Esophagus (tissue), 2 donors: ENCODE results near the gene HDAC4. TPM values are rescaled to one million over a fixed set of nuclear protein-coding genes. Genes with fewer than 3 reads are reported as not detected.

Experiments used
- H3K27ac ChIP-seq, 2 donors: one replicate each; pipeline ENCODE4 v1.5.1; 2013; ENCODE audit warnings: low read depth in 2 of 2, mild to moderate bottlenecking in 2 of 2, inconsistent platforms in 1 of 2, low read length in 1 of 2, moderate library complexity in 1 of 2
- H3K27me3 ChIP-seq, 2 donors: one replicate each; pipeline ENCODE4 v1.6.1; 2013; ENCODE audit warnings: low read length in 2 of 2, control low read depth in 1 of 2, mild to moderate bottlenecking in 1 of 2; ENCODE audit not compliant: insufficient read depth in 2 of 2, control insufficient read depth in 1 of 2
- H3K36me3 ChIP-seq, 2 donors: one replicate each; pipeline ENCODE4 v1.6.1; 2013; ENCODE audit warnings: low read length in 1 of 2; ENCODE audit not compliant: control insufficient read depth in 2 of 2, insufficient read depth in 2 of 2
- H3K4me1 ChIP-seq, 2 donors: one replicate each; pipeline ENCODE4 v1.6.1; 2013; ENCODE audit warnings: low read length in 1 of 2; ENCODE audit not compliant: control insufficient read depth in 2 of 2, insufficient read depth in 2 of 2
- H3K4me3 ChIP-seq, 2 donors: one replicate each; pipeline ENCODE4 v1.5.1; 2013; ENCODE audit warnings: low read length in 2 of 2, mild to moderate bottlenecking in 2 of 2, low read depth in 1 of 2, moderate library complexity in 1 of 2
- H3K9me3 ChIP-seq, 2 donors: one replicate each; pipeline ENCODE4 v1.6.1; 2013; ENCODE audit warnings: mild to moderate bottlenecking in 2 of 2, low read depth in 1 of 2, low read length in 1 of 2, moderate library complexity in 1 of 2; ENCODE audit not compliant: control insufficient read depth in 2 of 2, insufficient read depth in 1 of 2
- WGBS, 2 donors: extraction: QIAGEN DNeasy Blood & Tissue Kit; methylation state at CpG; one replicate each; pipeline ENCODE4 v1.1.7; 2013; 5-methylcytosine and 5-hydroxymethylcytosine counted together
- polyA plus RNA-seq, 2 donors: library from polyadenylated mRNA; stranded (reverse); fragments of 200-250 nt; gene quantifications; one replicate each; pipeline ENCODE4 v1.2.3, GENCODE V29; 2013
- donor health status: healthy with polysubstance abuse.
- donor health status: Bipolar disorder and iron deficiency.

HDAC4 gene
- polyA plus RNA-seq, 2 donors: 5.9 to 10.2 TPM

DNA sequence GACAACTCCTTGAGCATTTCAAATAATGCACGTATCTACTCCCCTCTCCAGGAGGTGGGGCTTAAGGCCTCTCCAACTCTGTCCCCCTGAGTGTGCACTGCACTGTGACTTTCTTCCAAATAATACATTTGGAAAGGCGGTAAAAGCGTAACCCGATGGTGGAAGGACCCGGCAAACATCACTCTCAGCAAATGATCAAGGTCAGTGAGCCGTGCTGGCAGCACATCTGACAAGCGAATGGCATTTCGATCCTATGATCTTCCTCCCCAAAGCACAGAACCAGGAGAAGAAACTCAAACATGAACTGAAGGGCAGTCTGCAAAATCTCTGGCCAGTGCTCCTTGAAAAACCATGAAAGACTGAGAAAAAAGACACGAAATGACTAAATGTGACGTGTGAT, 344.2 kb downstream of the HDAC4 start:
- Histone ChIP-seq H3K27ac (no peak overlapping the region), H3K36me3 (peaks cover 5 to 38% of the 10 kb centered on the region in 2 donors), H3K4me1 (no peaks in the 10 kb centered on the region), H3K4me3 (no peak overlapping the region), H3K9me3 (peaks cover 0 to 4% of the 10 kb centered on the region in 2 donors), H3K27me3 (no peaks in the 10 kb centered on the region)
- 96% methylated on average over 10 of the region's 10 CpGs for WGBS, 2 donors

DNA sequence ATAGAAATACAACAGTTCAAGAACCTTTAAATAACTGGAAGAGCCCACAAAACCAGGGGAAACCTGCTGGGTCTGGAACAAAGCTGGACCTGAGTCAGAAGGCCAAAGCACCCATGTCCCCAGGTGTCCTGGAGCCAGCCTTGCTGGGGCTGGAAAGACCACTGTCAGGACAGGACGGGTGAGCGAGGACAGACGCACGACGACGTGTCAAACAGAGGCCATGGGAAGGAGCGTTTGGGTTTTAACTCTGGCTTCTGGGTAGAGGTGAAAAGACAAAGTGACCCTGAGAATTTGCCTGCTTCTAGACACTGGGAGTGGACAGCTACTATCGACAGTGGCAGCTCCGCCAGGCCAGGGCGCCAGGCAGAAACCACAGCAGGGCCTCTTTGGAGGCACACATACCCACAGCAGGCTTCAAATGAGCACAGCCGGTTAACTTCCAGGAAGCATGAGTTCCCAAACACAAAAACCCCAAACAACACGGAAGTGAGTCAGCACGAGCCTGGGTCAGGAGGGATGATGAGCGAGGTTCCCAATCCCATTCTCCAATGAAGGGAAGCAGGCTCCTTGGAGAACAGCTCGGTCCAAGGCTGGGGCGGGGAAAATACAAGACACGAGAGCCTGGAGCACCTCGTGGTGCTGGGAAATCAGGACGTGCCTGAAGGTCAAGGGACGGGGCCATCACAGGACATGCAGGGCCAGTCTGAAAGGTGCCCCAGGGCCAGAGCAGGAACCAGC, 344.9 kb downstream of the HDAC4 start:
- H3K36me3 ChIP-seq: peaks cover 5 to 32% of the 10 kb centered on the region in 2 donors
- H3K4me3 ChIP-seq: no peak overlapping the region
- no peaks in the 10 kb centered on the region for H3K27me3 ChIP-seq
- H3K9me3 ChIP-seq: no peaks in the 10 kb centered on the region
- H3K27ac ChIP-seq: no peak overlapping the region
- WGBS, 2 donors: 89 to 92% methylated on average over 20 of the region's 20 CpGs
- H3K4me1 ChIP-seq: no peaks in the 10 kb centered on the region

GRCh38 chr2:239054921-239055320, 345.9 kb downstream of the HDAC4 start:
- WGBS, 2 donors: 97% methylated on average over 8 of the region's 8 CpGs
- H3K36me3 ChIP-seq: peaks cover 5 to 26% of the 10 kb centered on the region in 2 donors
- no peak overlapping the region for H3K4me3 ChIP-seq
- no peaks in the 10 kb centered on the region for H3K9me3 ChIP-seq
- H3K4me1 ChIP-seq: no peaks in the 10 kb centered on the region
- no peak overlapping the region for H3K27ac ChIP-seq
- no peaks in the 10 kb centered on the region for H3K27me3 ChIP-seq

DNA sequence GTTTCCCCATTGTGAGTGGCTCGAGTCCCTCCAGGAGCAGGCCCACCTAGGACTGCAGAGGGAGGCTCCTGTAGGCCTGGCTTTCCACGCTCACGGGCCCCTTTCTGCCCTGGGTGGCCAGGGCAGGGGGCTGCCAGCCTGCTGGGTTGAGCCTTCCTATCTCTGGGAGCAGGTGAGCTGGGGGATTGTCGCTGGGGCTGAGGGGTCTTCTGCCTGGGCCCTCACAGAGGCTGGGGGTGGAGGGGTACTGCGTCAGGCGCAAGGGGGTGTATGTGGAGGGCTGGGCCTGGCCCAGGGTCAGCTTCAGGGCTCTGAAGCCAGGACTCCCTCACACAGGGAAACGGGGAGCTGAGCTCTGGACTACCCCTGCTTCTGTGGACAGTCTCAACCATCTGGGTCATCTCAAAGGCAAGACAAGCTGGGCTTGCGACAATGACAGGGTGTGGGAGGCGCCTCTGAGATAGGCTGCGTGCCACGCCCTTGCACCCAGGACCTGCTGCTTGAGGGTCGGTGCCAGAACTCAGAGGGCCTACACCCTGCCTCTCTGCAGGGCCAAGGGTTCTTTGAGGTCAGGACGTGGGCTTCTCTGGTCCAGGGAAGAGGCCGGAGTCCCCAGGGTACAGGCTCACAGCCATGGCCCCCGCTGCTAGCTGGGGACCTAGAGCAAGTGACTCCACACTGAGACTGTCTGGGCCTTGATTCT, 346.9 kb downstream of the HDAC4 start:
- WGBS, 2 donors: 93 to 95% methylated on average over 15 of the region's 15 CpGs
- Histone ChIP-seq H3K27me3 (no peaks in the 10 kb centered on the region), H3K4me3 (no peak overlapping the region), H3K4me1 (no peaks in the 10 kb centered on the region), H3K9me3 (no peaks in the 10 kb centered on the region), H3K36me3 (peaks cover 5 to 25% of the 10 kb centered on the region in 2 donors), H3K27ac (no peak overlapping the region)

DNA sequence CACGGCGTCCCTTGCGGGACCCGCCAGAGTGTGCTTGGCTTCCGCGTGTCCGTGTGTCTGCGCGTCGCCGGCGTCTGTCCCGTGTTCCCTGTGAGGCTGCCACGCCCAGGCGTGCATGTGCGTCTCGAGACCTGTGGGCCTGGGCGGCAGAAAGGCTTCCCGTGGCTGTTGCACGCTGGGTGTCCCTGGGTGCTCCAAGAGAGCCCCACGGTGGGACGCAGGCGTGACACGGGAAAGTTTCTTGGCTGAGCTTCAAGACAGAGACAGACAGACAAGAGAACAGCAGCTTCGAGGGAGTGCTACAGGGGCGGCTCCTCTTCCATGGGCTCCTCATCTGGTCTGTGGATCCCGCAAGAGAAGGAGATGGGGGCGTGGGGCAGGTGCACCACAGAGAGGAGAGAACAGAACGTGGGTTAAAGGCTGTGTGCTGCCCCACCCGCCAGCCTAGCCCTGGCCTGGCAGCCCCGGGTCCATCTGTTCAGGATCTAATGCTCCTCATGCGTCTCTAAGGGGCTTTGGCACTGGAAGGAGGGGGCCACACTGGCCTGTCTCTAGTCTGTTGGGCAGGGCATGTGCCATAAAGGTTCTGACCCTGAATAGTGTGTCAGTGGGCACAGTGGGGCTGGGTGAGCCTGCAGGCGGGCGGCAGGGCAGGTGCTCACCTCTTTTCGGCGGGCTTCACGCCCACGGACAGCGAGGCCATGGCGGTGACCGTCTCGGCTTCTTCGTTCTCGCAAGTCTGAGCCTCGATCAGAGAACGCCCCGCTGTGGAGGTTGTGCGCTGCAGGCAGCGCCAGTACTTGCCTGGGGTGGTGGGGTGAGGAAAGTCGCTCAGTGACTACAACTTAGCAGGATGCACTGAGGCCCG, 347.8 kb downstream of the HDAC4 start:
- WGBS, 2 donors: 96% methylated on average over 50 to 51 of the region's 51 CpGs
- Histone ChIP-seq H3K27me3 (no peaks in the 10 kb centered on the region), H3K9me3 (no peaks in the 10 kb centered on the region), H3K27ac (no peak overlapping the region), H3K4me1 (no peaks in the 10 kb centered on the region), H3K4me3 (no peak overlapping the region), H3K36me3 (peaks cover 5 to 25% of the 10 kb centered on the region in 2 donors)

DNA sequence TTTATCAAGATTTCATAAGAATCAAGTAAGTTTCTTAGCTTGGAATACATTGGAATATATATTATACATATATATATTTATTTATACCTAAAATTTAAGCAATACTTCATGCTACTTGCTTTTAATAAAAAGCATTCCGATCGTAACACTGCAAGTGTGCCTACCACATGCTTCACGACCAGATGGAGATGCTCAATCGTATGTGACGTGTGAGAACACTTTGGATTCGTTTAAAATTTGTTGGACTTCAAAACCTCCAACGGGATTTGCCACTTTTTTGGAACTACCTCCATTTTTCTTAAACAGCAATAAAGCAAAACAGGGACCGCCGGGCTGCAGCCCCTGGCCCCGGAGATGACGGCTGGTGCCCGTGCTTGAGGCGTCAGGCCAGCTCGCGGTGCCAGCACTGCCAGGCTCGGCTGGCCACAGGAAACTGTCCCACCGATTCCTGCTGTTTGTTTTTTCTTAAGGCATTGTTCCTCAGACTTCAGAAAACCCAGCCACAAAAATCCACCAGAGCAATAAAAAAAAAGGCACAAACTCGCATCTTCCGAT, 348.9 kb downstream of the HDAC4 start:
- no peak overlapping the region for H3K4me3 ChIP-seq
- H3K27me3 ChIP-seq: no peaks in the 10 kb centered on the region
- no peak overlapping the region for H3K27ac ChIP-seq
- peaks cover 0 to 2% of the 10 kb centered on the region in 2 donors for H3K4me1 ChIP-seq
- peaks cover 5 to 25% of the 10 kb centered on the region in 2 donors for H3K36me3 ChIP-seq
- H3K9me3 ChIP-seq: no peaks in the 10 kb centered on the region
- 93% methylated on average over 19 of the region's 19 CpGs for WGBS, 2 donors

- peaks cover 5 to 19% of the 10 kb centered on the region in 2 donors for H3K36me3 ChIP-seq
- H3K4me1 ChIP-seq: peaks cover 0 to 2% of the 10 kb centered on the region in 2 donors
- H3K27me3 ChIP-seq: no peaks in the 10 kb centered on the region
- no peak overlapping the region for H3K27ac ChIP-seq
- 96 to 98% methylated on average over 3 of the region's 3 CpGs for whole genome bisulfite sequencing, 2 donors
- no peaks in the 10 kb centered on the region for H3K9me3 ChIP-seq
- no peak overlapping the region for H3K4me3 ChIP-seq
Measured at GRCh38 chr2:239050252-239050649, 350.6 kb downstream of the HDAC4 start.

GRCh38 chr2:239049421-239050251, 351.2 kb downstream of the HDAC4 start:
- Histone ChIP-seq H3K4me3 (no peak overlapping the region), H3K27me3 (no peaks in the 10 kb centered on the region), H3K36me3 (peaks cover 5 to 19% of the 10 kb centered on the region in 2 donors), H3K4me1 (peaks cover 0 to 2% of the 10 kb centered on the region in 2 donors), H3K9me3 (no peaks in the 10 kb centered on the region), H3K27ac (no peak overlapping the region)
- WGBS, 2 donors: 85 to 92% methylated on average over 28 of the region's 28 CpGs
